ENCODE measurements around the gene HSP90AA1. TPM values are rescaled to one million over a fixed set of nuclear protein-coding genes. Genes with fewer than 3 reads are reported as not detected.

The HSP90AA1 gene
- total and polyA plus RNA-seq, 2 donors (not counting 1 experiment from before 2014, with no cell fraction given): 190 to 222 TPM

GRCh38 chr14:102094101-102094500 is 7.3 kb upstream of the HSP90AA1 start:
- Histone ChIP-seq H3K4me1 (ENCODE audit: control insufficient read depth in 2 of 2, insufficient read depth in 2 of 2, low read length in 2 of 2) (peaks cover 0 to 3% of the 10 kb centered on the region in 2 donors), H3K9ac (ENCODE audit: low read length) (no peak overlapping the region), H3K27ac (ENCODE audit: low read length in 2 of 2) (no peak overlapping the region), H2AFZ (ENCODE audit: insufficient read depth, low read depth, low read length, poor library complexity, severe bottlenecking) (no peak overlapping the region), H3K27me3 (replicated peaks in 1 of 4; ENCODE audit: control extremely low read depth in 1 of 4, control insufficient read depth in 3 of 4, insufficient read depth in 4 of 4, low read length in 3 of 4) (no peaks in the 10 kb centered on the region), H3K4me2 (replicated peaks; ENCODE audit: low read depth, low read length, poor library complexity, severe bottlenecking) (no peak overlapping the region), H3K36me3 (replicated peaks in 1 of 2; ENCODE audit: control extremely low read depth in 1 of 2, control insufficient read depth in 1 of 2, extremely low read depth in 1 of 2, insufficient read depth in 2 of 2, low read length in 1 of 2) (no peaks in the 10 kb centered on the region), H3K79me2 (ENCODE audit: control insufficient read depth, insufficient read depth, low read length) (no peaks in the 10 kb centered on the region), H3K4me3 (ENCODE audit: control extremely low read depth in 1 of 5, extremely low read depth in 1 of 5, insufficient read depth in 1 of 5, low read depth in 2 of 5, low read length in 4 of 5) (no peak overlapping the region), H3K9me3 (ENCODE audit: control extremely low read depth in 1 of 3, control insufficient read depth in 2 of 3, insufficient read depth in 1 of 3, low read length in 2 of 3) (no peaks in the 10 kb centered on the region), H4K20me1 (ENCODE audit: control insufficient read depth, insufficient read depth, low read length, poor library complexity, severe bottlenecking) (no peaks in the 10 kb centered on the region)
- no peak overlapping the region for H3K4me3 Mint-ChIP-seq
- ATAC-seq (ENCODE audit: low read depth): no peak
- H3K27ac Mint-ChIP-seq: no peak overlapping the region
- no peak for TF ChIP-seq EZH2 (IDR thresholded peaks at IDR 0.05; ENCODE audit: borderline replicate concordance, insufficient read depth, low read depth, low read length, poor library complexity, severe bottlenecking)
- no peak for TF ChIP-seq CTCF (IDR thresholded peaks at IDR 0.05)
- POLR2A ChIA-PET: no interaction called here
- WGBS (ENCODE audit: insufficient coverage): 76% methylated on average over 6 of the region's 7 CpGs
- H3K27me3 Mint-ChIP-seq: no peaks in the 10 kb centered on the region
- DNase-seq: no peak
- intact Hi-C loops (cut with micrococcal nuclease): no loop called here
- CTCF ChIA-PET: interaction anchor here (1.3 kb wide), 1 partner anchor 12 kb away, joined by 4 read pairs; no protein-coding TSS in a partner anchor
- H3K4me1 Mint-ChIP-seq: peaks cover 17% of the 10 kb centered on the region
- no peaks in the 10 kb centered on the region for H3K9me3 Mint-ChIP-seq (ENCODE audit: insufficient read depth)

- no peaks in the 10 kb centered on the region for H3K9me3 ChIP-seq (ENCODE audit: control extremely low read depth in 1 of 3, control insufficient read depth in 2 of 3, insufficient read depth in 1 of 3, low read length in 2 of 3)
These were observed 6.0 kb upstream of the HSP90AA1 start for GRCh38 chr14:102092806-102093205.

More at GRCh38 chr14:102092806-102093205, 6.0 kb upstream of the HSP90AA1 start:
- Histone ChIP-seq H3K36me3 (replicated peaks in 1 of 2; ENCODE audit: control extremely low read depth in 1 of 2, control insufficient read depth in 1 of 2, extremely low read depth in 1 of 2, insufficient read depth in 2 of 2, low read length in 1 of 2) (no peaks in the 10 kb centered on the region), H3K27ac (ENCODE audit: low read length in 2 of 2) (no peak overlapping the region), H4K20me1 (ENCODE audit: control insufficient read depth, insufficient read depth, low read length, poor library complexity, severe bottlenecking) (no peaks in the 10 kb centered on the region), H3K27me3 (replicated peaks in 1 of 4; ENCODE audit: control extremely low read depth in 1 of 4, control insufficient read depth in 3 of 4, insufficient read depth in 4 of 4, low read length in 3 of 4) (no peaks in the 10 kb centered on the region), H3K4me1 (ENCODE audit: control insufficient read depth in 2 of 2, insufficient read depth in 2 of 2, low read length in 2 of 2) (peaks cover 8 to 13% of the 10 kb centered on the region in 2 donors), H3K79me2 (ENCODE audit: control insufficient read depth, insufficient read depth, low read length) (no peaks in the 10 kb centered on the region), H2AFZ (ENCODE audit: insufficient read depth, low read depth, low read length, poor library complexity, severe bottlenecking) (no peak overlapping the region), H3K4me3 (ENCODE audit: control extremely low read depth in 1 of 5, extremely low read depth in 1 of 5, insufficient read depth in 1 of 5, low read depth in 2 of 5, low read length in 4 of 5) (no peak overlapping the region), H3K9ac (ENCODE audit: low read length) (no peak overlapping the region), H3K4me2 (replicated peaks; ENCODE audit: low read depth, low read length, poor library complexity, severe bottlenecking) (no peak overlapping the region)
- ChIA-PET POLR2A (interaction anchor here (0.7 kb wide), 1 partner anchor 328 kb away, joined by 4 read pairs; no protein-coding TSS in a partner anchor), CTCF (interaction anchor here (0.7 to 1.7 kb wide), 3 partner anchors 13 to 455 kb away, joined by 3 to 5 read pairs (median 4); no protein-coding TSS in a partner anchor)
- no peak overlapping the region for H3K4me3 Mint-ChIP-seq
- no peak for TF ChIP-seq CTCF (IDR thresholded peaks at IDR 0.05)
- no peak for TF ChIP-seq EZH2 (IDR thresholded peaks at IDR 0.05; ENCODE audit: borderline replicate concordance, insufficient read depth, low read depth, low read length, poor library complexity, severe bottlenecking)
- H3K27ac Mint-ChIP-seq: no peak overlapping the region
- no peaks in the 10 kb centered on the region for H3K9me3 Mint-ChIP-seq (ENCODE audit: insufficient read depth)
- H3K4me1 Mint-ChIP-seq: peaks cover 25% of the 10 kb centered on the region
- no peaks in the 10 kb centered on the region for H3K27me3 Mint-ChIP-seq
- DNase-seq: no peak
- intact Hi-C loops (cut with micrococcal nuclease): no loop called here
- no peak for ATAC-seq (ENCODE audit: low read depth)
- WGBS (ENCODE audit: insufficient coverage): 92% methylated on average over 10 of the region's 10 CpGs

Data from B cell (primary cell).